GM10248 (cell line): ENCODE results near the gene DOLPP1.
A peak's percentile ranks its signal among the peaks of the same experiment; 100 is the strongest.
"Not testable (repeated sequence)": the region's sequence is repeated elsewhere in the genome, so short reads cannot be mapped to it uniquely, and the experiment has no call there.

Source experiments
- CTCF ChIA-PET: fragments of 300-600 bp; sonication (Branson Sonifier 250); formaldehyde crosslinking; extraction: SDS; loops from one replicate; lab custom pipeline; 2021; ENCODE audit warnings: antibody characterized with exemption; lab: Yijun Ruan, JAX
- POLR2A ChIA-PET: fragments of 350-650 bp; sonication (Branson Sonifier 250); formaldehyde crosslinking; extraction: SDS; loops from one replicate; lab custom pipeline; 2020; ENCODE audit warnings: antibody characterized with exemption; lab: Yijun Ruan, JAX
- DNase-seq: peaks from one replicate; pipeline ENCODE4 v3.0.0; 2012; ENCODE audit errors: extremely low spot score
- CTCF ChIP-seq: IDR thresholded peaks from 2 replicates; pipeline ENCODE4 v1.5.1; 2012; ENCODE audit warnings: mild to moderate bottlenecking, low read depth; ENCODE audit errors: extremely low read depth, missing control alignments, control extremely low read depth

The DOLPP1 gene

DNA sequence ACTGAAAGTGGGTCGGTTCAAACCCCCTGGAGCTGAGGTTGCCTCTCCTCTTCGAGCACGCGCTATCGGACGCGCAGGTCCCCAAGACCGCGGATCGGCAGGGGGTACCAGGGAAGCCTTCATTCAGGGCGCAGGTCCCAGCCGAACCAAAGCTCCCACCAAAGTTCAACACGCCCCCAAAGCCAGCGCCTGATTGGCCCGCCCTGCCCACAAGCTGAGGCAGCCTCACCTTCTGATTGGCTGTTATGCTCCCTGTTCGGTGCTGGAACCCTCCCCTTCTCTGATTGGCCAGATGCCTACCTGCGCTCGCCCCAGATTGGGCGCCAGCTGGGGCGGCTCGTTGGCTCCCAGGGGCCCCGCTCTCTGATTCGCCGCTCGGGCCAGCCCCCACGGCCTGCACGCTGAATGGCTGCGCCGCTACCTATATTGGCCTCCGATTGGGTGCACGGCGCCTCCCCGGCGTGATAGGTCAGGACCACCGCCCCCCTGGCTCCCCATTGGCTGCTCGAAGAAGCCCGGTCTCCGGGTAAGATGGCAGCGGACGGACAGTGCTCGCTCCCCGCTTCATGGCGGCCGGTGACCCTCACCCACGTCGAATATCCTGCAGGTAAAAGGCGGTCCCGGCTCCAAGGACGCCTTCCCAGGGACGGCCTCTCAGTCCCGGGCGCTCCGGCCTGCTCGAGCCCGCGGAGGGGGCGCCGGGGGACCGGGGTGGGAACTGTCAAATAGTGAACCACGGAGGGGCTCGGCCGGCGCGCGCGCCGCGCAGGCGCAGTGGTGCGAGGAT lies at the start of gene DOLPP1:
TSS of gene DOLPP1 (plus strand) at position 511 of the 787 bp plus-strand sequence. CDS start at position 532, 21 bp downstream.
- ChIA-PET POLR2A (interaction anchor here (0.6 to 0.9 kb wide), 2 partner anchors 59 to 120 kb away, joined by 3 to 4 read pairs; no protein-coding TSS in a partner anchor), CTCF (interaction anchor here (0.8 to 1.6 kb wide), 8 partner anchors 13 to 543 kb away, joined by 3 to 5 read pairs (median 4); partner anchors contain the start of gene SH3GLB2)
- TF ChIP-seq CTCF = no peak
- peak; percentile 100 for DNase-seq

DNA sequence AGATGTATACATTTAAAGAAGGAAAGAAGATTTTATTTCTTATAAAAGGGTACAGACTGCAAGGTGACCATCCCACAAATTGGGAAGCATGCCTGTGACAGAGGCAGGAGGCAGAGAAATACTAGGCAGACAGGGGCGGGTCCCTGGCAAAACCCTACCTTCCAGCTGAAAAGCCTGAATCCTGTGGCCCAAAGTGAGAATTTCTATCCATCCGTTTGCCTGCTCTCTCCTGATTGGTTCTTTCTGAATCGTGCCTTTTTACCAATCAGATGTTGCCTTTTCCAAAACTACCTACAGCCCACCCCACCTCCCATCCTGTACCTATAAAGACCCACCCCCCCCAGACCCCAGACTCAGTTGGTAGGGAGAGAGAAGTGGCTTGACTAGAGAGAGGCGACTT lies 49.4 kb upstream of the DOLPP1 start:
- CTCF ChIA-PET = no interaction called here
- no peak for DNase-seq
- no peak for TF ChIP-seq CTCF
- POLR2A ChIA-PET = no interaction called here

DNA sequence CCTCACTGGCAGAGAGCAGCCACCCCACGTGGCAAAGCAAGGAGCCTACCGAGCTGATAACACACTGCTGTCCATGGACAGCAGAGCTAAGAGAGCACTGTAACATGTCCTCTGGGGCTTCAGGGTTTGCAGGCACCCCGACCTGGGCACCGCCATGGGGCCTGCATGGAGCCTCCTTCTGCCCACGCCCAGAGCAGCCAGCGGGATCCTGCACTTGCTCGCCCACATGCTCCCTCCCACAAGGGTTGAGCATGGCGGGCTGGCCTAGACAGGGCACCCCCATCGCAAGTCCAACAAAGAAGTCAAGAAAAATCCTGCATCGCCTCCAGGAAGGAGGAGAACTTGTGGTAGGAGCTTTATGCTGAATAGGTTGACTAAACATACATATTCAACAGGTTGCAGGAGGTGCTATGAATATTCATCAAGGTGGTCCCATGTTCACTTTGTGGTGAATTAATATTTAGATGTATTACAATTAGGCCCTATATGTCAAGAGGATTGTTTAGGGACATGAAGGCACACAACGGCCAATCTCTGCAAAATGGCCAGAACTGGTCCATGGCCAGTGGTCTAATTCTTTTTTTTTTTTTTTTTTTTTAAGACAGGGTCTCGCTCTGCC lies 48.3 kb upstream of the DOLPP1 start:
- POLR2A ChIA-PET = no interaction called here

DNA sequence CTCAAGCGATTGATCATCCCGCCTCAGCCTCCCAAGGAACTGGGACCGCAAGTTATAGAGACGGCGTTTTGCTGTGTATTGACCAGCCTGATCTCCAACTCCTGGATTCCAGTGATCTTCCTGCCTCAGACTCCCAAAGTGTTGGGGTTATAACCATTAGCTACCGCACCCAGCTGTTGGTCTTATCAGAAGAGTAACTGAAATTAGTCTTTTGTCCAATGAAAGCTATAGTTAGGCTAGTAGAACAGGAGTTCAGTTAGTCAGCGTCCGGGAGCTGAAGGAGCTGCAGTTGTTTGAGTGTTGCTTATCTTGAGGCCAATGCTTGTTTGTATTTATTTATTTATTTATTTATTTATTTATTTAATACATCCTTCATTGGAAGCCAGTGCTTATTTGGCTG lies 47.7 kb upstream of the DOLPP1 start:
- POLR2A ChIA-PET = no interaction called here
- CTCF ChIA-PET = no interaction called here
- TF ChIP-seq CTCF = no peak
- DNase-seq = no peak

More for the DNA sequence above, 48.3 kb upstream of the DOLPP1 start:
- CTCF ChIA-PET = no interaction called here
- no peak for DNase-seq
- no peak for TF ChIP-seq CTCF

DNA sequence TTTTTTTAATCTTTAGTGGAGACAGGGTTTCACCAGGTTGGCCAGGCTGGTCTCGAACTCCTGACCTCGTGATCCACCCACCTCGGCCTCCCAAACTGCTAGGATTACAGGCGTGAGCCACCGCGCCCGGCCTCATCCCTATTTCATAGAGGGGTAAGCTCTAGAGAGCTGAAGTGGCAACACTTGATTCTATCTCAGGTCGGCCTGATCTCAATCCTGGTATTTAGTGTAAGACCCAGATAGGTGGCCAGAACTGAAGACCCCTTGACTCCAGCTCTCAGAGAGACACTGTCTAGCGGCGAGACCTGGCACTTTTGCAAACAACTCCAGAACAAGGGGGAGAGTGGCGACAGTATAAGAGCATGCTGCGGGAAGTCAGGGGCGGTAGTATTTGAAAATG lies 45.1 kb upstream of the DOLPP1 start:
- ChIA-PET CTCF (interaction anchor here (1.0 to 1.1 kb wide), 2 partner anchors 13 to 107 kb away, joined by 3 read pairs; no protein-coding TSS in a partner anchor), POLR2A (interaction anchor here (0.5 to 1.0 kb wide), 2 partner anchors 87 to 483 kb away, joined by 3 to 5 read pairs; partner anchors contain the start of gene SPTAN1)
- not testable (repeated sequence) for DNase-seq

DNA sequence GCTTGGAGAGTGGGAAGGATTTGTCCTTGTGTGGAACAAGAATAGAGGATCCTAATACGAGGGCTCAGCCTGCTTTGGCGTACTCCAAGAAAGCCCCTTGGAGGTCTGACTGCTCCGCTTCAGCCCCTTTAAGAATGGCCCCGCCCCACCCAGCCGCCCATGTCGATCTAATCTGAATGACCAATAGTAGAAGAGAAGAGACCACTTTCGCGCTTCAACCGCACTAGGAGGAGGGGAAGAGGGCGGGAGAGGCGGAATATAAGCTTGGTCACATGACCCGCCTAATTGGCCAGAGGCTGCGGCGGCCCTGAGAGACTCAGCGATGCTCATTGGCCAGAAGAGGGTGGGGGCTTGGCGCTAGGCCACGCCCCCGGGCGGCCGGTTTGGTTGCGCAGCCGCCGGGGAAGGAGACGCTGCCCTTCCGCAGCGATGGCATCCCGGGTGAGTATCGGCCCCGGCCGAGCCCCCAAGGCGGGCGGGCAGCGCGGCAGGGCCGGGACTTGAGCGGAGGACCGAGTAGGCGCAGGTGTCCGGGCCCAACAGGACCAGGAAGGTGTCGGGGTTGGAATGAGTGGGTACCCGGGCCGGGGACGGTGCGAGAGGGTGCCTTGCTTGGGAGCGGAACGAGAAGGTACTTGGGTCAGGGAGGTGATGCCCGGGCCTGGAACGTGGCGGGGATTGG lies 44.5 kb upstream of the DOLPP1 start, which contains the start of gene MIGA2:
TSS of gene MIGA2 (plus strand) at position 386 of the 682 bp plus-strand sequence. CDS start 3,969 bp downstream, outside the sequence.
- ChIA-PET POLR2A (interaction anchor here (0.5 to 1.0 kb wide), 4 partner anchors 8 to 484 kb away, joined by 3 to 5 read pairs (median 3); partner anchors contain the start of genes SH3GLB2 and SPTAN1), CTCF (interaction anchor here (1.0 to 1.1 kb wide), 2 partner anchors 13 to 107 kb away, joined by 3 read pairs; no protein-coding TSS in a partner anchor)
- TF ChIP-seq CTCF = no peak
- DNase-seq = peak; percentile 100
